ENCODE results near the gene RBM28.

The RBM28 gene

GRCh38 chr7:128309976-128310375, 33.7 kb downstream of the RBM28 start:
- DNase-seq, result no peak
- no peaks in the 10 kb centered on the region for H3K27me3 ChIP-seq
- no peak overlapping the region for H3K4me3 ChIP-seq (ENCODE audit: low read depth, low read length)
- H3K36me3 ChIP-seq, result peaks cover 88% of the 10 kb centered on the region
- TF ChIP-seq CTCF (IDR thresholded peaks at IDR 0.05; ENCODE audit: low read depth, low read length), result no peak
- H3K9me3 ChIP-seq, result no peaks in the 10 kb centered on the region
- H3K4me1 ChIP-seq, result no peaks in the 10 kb centered on the region

- no peak overlapping the region for H3K4me3 ChIP-seq (ENCODE audit: low read depth, low read length)
Observed at GRCh38 chr7:128309124-128309523, 34.6 kb downstream of the RBM28 start.

GRCh38 chr7:128307061-128307460, 36.6 kb downstream of the RBM28 start:
- Histone ChIP-seq H3K36me3 (peaks cover 70% of the 10 kb centered on the region), H3K27me3 (no peaks in the 10 kb centered on the region), H3K9me3 (no peaks in the 10 kb centered on the region), H3K4me1 (no peaks in the 10 kb centered on the region; the same call in 1 of the 2 replicates), H3K4me3 (ENCODE audit: low read depth, low read length) (no peak overlapping the region)
- DNase-seq, result no peak
- TF ChIP-seq CTCF (IDR thresholded peaks at IDR 0.05; ENCODE audit: low read depth, low read length), result no peak

More at GRCh38 chr7:128309124-128309523, 34.6 kb downstream of the RBM28 start:
- no peak for DNase-seq
- H3K9me3 ChIP-seq, result no peaks in the 10 kb centered on the region
- H3K36me3 ChIP-seq, result peaks cover 80% of the 10 kb centered on the region
- H3K27me3 ChIP-seq, result no peaks in the 10 kb centered on the region
- no peak for TF ChIP-seq CTCF (IDR thresholded peaks at IDR 0.05; ENCODE audit: low read depth, low read length)
- H3K4me1 ChIP-seq, result no peaks in the 10 kb centered on the region

- Histone ChIP-seq H3K36me3 (peaks cover 47% of the 10 kb centered on the region), H3K9me3 (no peaks in the 10 kb centered on the region), H3K4me1 (peaks cover 5% of the 10 kb centered on the region), H3K4me3 (ENCODE audit: low read depth, low read length) (no peak overlapping the region), H3K27me3 (no peaks in the 10 kb centered on the region)
- DNase-seq, result no peak
- TF ChIP-seq CTCF (IDR thresholded peaks at IDR 0.05; ENCODE audit: low read depth, low read length), result no peak
Observed at GRCh38 chr7:128304212-128304611, 39.5 kb downstream of the RBM28 start.

- DNase-seq, result no peak
- H3K4me1 ChIP-seq, result peaks cover 5% of the 10 kb centered on the region
- H3K4me3 ChIP-seq (ENCODE audit: low read depth, low read length), result no peak overlapping the region
- H3K36me3 ChIP-seq, result peaks cover 43% of the 10 kb centered on the region
- TF ChIP-seq CTCF (IDR thresholded peaks at IDR 0.05; ENCODE audit: low read depth, low read length), result no peak
- no peaks in the 10 kb centered on the region for H3K9me3 ChIP-seq
- no peaks in the 10 kb centered on the region for H3K27me3 ChIP-seq
Observed at GRCh38 chr7:128303643-128304042, 40.1 kb downstream of the RBM28 start.

GRCh38 chr7:128303133-128303532, 40.6 kb downstream of the RBM28 start:
- peaks cover 38% of the 10 kb centered on the region for H3K36me3 ChIP-seq
- no peak overlapping the region for H3K4me3 ChIP-seq (ENCODE audit: low read depth, low read length)
- TF ChIP-seq CTCF (IDR thresholded peaks at IDR 0.05; ENCODE audit: low read depth, low read length), result no peak
- H3K9me3 ChIP-seq, result no peaks in the 10 kb centered on the region
- H3K4me1 ChIP-seq, result peaks cover 5% of the 10 kb centered on the region
- H3K27me3 ChIP-seq, result no peaks in the 10 kb centered on the region
- DNase-seq, result no peak
